A673 (cell line): ENCODE measurements around the gene IRX6.

ENCODE experiments used
- CTCF ChIP-seq: fragments of 300-800, 200-600 bp; sonication (generic); conservative IDR thresholded peaks from 2 replicates; pipeline ENCODE4 v1.5.1; 2017; ENCODE audit warnings: low read depth, mild to moderate bottlenecking, antibody characterized with exemption, low read length, moderate library complexity, mixed read lengths
- EZH2 ChIP-seq: fragments of 200-600 bp; sonication (generic); IDR thresholded peaks from 2 replicates; pipeline ENCODE4 v1.6.1; 2017; ENCODE audit warnings: borderline replicate concordance, low read depth, mild to moderate bottlenecking, mixed read lengths, antibody characterized with exemption, low read length; ENCODE audit not compliant: poor library complexity, severe bottlenecking

GRCh38 chr16:55379371-55379770, 55.4 kb downstream of the IRX6 start:
- TF ChIP-seq CTCF (no peak), EZH2 (no peak)
